Liver (tissue), 9 donors: ENCODE measurements around the gene UIMC1. TPM values are rescaled to one million over a fixed set of nuclear protein-coding genes. Genes with fewer than 3 reads are reported as not detected.
A peak's percentile ranks its signal among the peaks of the same experiment; 100 is the strongest.
"Not testable (repeated sequence)": the region's sequence is repeated elsewhere in the genome, so short reads cannot be mapped to it uniquely, and the experiment has no call there.

Experiments
- DNase-seq: peaks from one replicate; pipeline ENCODE4 v3.0.0-alpha.2; 2017; ENCODE audit warnings: low spot score
- H3K27ac ChIP-seq, 2 donors: one replicate each; pipeline ENCODE4 v1.7.0; 2013; ENCODE audit warnings: inconsistent platforms in 2 of 2, low read length in 2 of 2, control low read depth in 1 of 2, low read depth in 1 of 2, mild to moderate bottlenecking in 1 of 2
- H3K27me3 ChIP-seq, 4 donors: one replicate each; pipeline versions ENCODE4 v1.6.1 to v1.7.0; 2013; ENCODE audit warnings: low read length in 3 of 4, inconsistent platforms in 1 of 4, mild to moderate bottlenecking in 1 of 4, moderate library complexity in 1 of 4; ENCODE audit not compliant: control insufficient read depth in 4 of 4, insufficient read depth in 4 of 4
- H3K36me3 ChIP-seq, 4 donors: one replicate each; pipeline versions ENCODE4 v1.6.1 to v1.7.0; 2013; ENCODE audit warnings: low read length in 3 of 4, mild to moderate bottlenecking in 3 of 4, low read depth in 1 of 4, moderate library complexity in 1 of 4; ENCODE audit not compliant: control insufficient read depth in 4 of 4, insufficient read depth in 3 of 4
- H3K4me1 ChIP-seq, 4 donors: one replicate each; pipeline versions ENCODE4 v1.6.1 to v1.7.0; 2013; ENCODE audit warnings: low read length in 3 of 4, mild to moderate bottlenecking in 3 of 4, moderate library complexity in 1 of 4; ENCODE audit not compliant: control insufficient read depth in 4 of 4, insufficient read depth in 4 of 4
- H3K4me3 ChIP-seq, 3 donors: one replicate each; pipeline versions ENCODE4 v1.6.1 to v1.7.0; 2013; ENCODE audit warnings: low read length in 3 of 3, control low read depth in 1 of 3, low read depth in 1 of 3, mild to moderate bottlenecking in 1 of 3
- H3K9ac ChIP-seq, 2 donors: one replicate each; pipeline ENCODE4 v1.7.0; 2013; ENCODE audit warnings: low read length in 2 of 2, mild to moderate bottlenecking in 2 of 2, moderate library complexity in 2 of 2, control low read depth in 1 of 2, low read depth in 1 of 2
- H3K9me3 ChIP-seq, 4 donors: one replicate each; pipeline versions ENCODE4 v1.6.1 to v1.7.0; 2013; ENCODE audit warnings: low read length in 3 of 4; ENCODE audit not compliant: control insufficient read depth in 4 of 4
- ATF3 ChIP-seq: IDR thresholded peaks from 2 replicates; pipeline ENCODE4 v1.6.1; 2016; ENCODE audit warnings: antibody characterized with exemption
- CTCF ChIP-seq: fragments of 150-350 bp; IDR thresholded peaks from 2 replicates; pipeline ENCODE4 v1.5.1; 2017; ENCODE audit warnings: improper control_type of control experiment, low read depth, low read length; ENCODE audit not compliant: missing input control
- EGR1 ChIP-seq, 2 donors: IDR thresholded peaks; 2 replicates each; pipeline ENCODE4 v1.6.1; 2016 to 2018; ENCODE audit warnings: antibody characterized with exemption in 2 of 2, low read depth in 2 of 2
- FOXA1 ChIP-seq: IDR thresholded peaks from 2 replicates; pipeline ENCODE4 v1.6.1; 2016; ENCODE audit warnings: antibody characterized with exemption
- HNF4A ChIP-seq, 2 donors: conservative IDR thresholded peaks; 2 replicates each; pipeline ENCODE4 v1.6.1; 2016; ENCODE audit warnings: antibody characterized with exemption in 2 of 2, mild to moderate bottlenecking in 2 of 2
- JUND ChIP-seq, 2 donors: IDR thresholded peaks; 2 replicates each; pipeline ENCODE4 v1.6.1; 2016; ENCODE audit warnings: antibody characterized with exemption in 2 of 2
- MAX ChIP-seq: IDR thresholded peaks from 2 replicates; pipeline ENCODE4 v1.6.1; 2016; ENCODE audit warnings: antibody characterized with exemption
- REST ChIP-seq: IDR thresholded peaks from 2 replicates; pipeline ENCODE4 v1.6.1; 2016; ENCODE audit warnings: antibody characterized with exemption, mild to moderate bottlenecking
- RXRA ChIP-seq, 2 donors: IDR thresholded peaks; 2 replicates each; pipeline ENCODE4 v1.6.1; 2017 to 2018; ENCODE audit warnings: antibody characterized with exemption in 2 of 2, mild to moderate bottlenecking in 1 of 2
- SP1 ChIP-seq: IDR thresholded peaks from 2 replicates; pipeline ENCODE4 v1.6.1; 2018; ENCODE audit warnings: antibody characterized with exemption, mild to moderate bottlenecking
- TAF1 ChIP-seq: conservative IDR thresholded peaks from 2 replicates; pipeline ENCODE4 v1.6.1; 2016; ENCODE audit warnings: antibody characterized with exemption, mild to moderate bottlenecking
- YY1 ChIP-seq: IDR thresholded peaks from 2 replicates; pipeline ENCODE4 v1.6.1; 2016; ENCODE audit warnings: antibody characterized with exemption, mild to moderate bottlenecking
- ZBTB33 ChIP-seq: IDR thresholded peaks from 2 replicates; pipeline ENCODE4 v1.6.1; 2016; ENCODE audit warnings: antibody characterized with exemption
- WGBS: extraction: QIAGEN DNeasy Blood & Tissue Kit; methylation state at CpG from one replicate; pipeline ENCODE4 v1.1.7; 2013; 5-methylcytosine and 5-hydroxymethylcytosine counted together
- polyA plus RNA-seq, 2 donors: library from polyadenylated mRNA; stranded (reverse) in 1 of 2; unstranded in 1 of 2; fragments of 200-250 nt in 1 of 2; fragments of >200 nt in 1 of 2; fragmentation: Nextera tagmentation in 1 of 2; extraction: Ambion mirVana in 1 of 2; gene quantifications; one replicate each; pipeline versions ENCODE4 v1.2.1 to v1.2.3, GENCODE V29; 2013 to 2015
- total RNA-seq, 2 donors: library from RNA; depleted of rRNA; stranded (reverse); fragments of >200 nt; gene quantifications; one replicate each; pipeline ENCODE4 v1.2.3, GENCODE V29; 2014
- donor health status: healthy.
- donor health status: healthy.
- donor health status: healthy.
- donor health status: healthy.
- donor health status: healthy.

UIMC1 gene
- total and polyA plus RNA-seq, 4 donors: 5.9 to 26.0 (median 11.7) TPM

- TF ChIP-seq EGR1 (IDR thresholded peaks at IDR 0.05; ENCODE audit: low read depth in 2 of 2): peak; percentile 32 to 80
- no peak for TF ChIP-seq ZBTB33
- no peak for TF ChIP-seq TAF1
- no peak for TF ChIP-seq RXRA (IDR thresholded peaks at IDR 0.05)
- no peak for TF ChIP-seq MAX
- no peak for TF ChIP-seq FOXA1
- TF ChIP-seq CTCF: peak; percentile 35
- TF ChIP-seq JUND (IDR thresholded peaks at IDR 0.05): no peak
- no peak for TF ChIP-seq HNF4A (conservative IDR thresholded peaks at IDR 0.05)
- TF ChIP-seq ATF3: no peak
- H3K9me3 ChIP-seq: no peaks in the 10 kb centered on the region
- peaks cover 3 to 16% (median 12%) of the 10 kb centered on the region in 4 donors for H3K4me1 ChIP-seq
- peak overlapping the region; percentile 73 to 81 for H3K9ac ChIP-seq
- H3K27ac ChIP-seq: peak overlapping the region; percentile 92
- WGBS: under 1% methylated on average over 51 of the region's 51 CpGs
- H3K4me3 ChIP-seq: peak overlapping the region; percentile 79 to 93 (median 90)
- peak; percentile 74 for DNase-seq
- no peaks in the 10 kb centered on the region for H3K27me3 ChIP-seq
- H3K36me3 ChIP-seq: peaks cover 0 to 3% (median 0%) of the 10 kb centered on the region in 4 donors
Measured at GRCh38 chr5:177005619-177006264, 837 bp downstream of the UIMC1 start.

- DNase-seq: no peak
- peak overlapping the region in 1 of 3 donors; percentile 93 for H3K4me3 ChIP-seq
- peaks cover 3 to 16% (median 12%) of the 10 kb centered on the region in 4 donors for H3K4me1 ChIP-seq
- peaks cover 0 to 2% (median 0%) of the 10 kb centered on the region in 4 donors for H3K36me3 ChIP-seq
- TF ChIP-seq SP1 (no peak), HNF4A (conservative IDR thresholded peaks at IDR 0.05) (peak; percentile 10 to 16)
- H3K9me3 ChIP-seq: no peaks in the 10 kb centered on the region
- no peaks in the 10 kb centered on the region for H3K27me3 ChIP-seq
- H3K27ac ChIP-seq: no peak overlapping the region
- H3K9ac ChIP-seq: no peak overlapping the region
- 86% methylated on average over 10 of the region's 10 CpGs for WGBS
Measured at GRCh38 chr5:177004961-177005360, 1.6 kb downstream of the UIMC1 start.

GRCh38 chr5:177003649-177004048 lies 2.9 kb downstream of the UIMC1 start:
- no peak for DNase-seq
- H3K9ac ChIP-seq: no peak overlapping the region
- 84% methylated on average over 5 of the region's 5 CpGs for WGBS
- no peak for TF ChIP-seq YY1
- no peak for TF ChIP-seq JUND (IDR thresholded peaks at IDR 0.05)
- TF ChIP-seq REST: no peak
- no peaks in the 10 kb centered on the region for H3K9me3 ChIP-seq
- H3K27ac ChIP-seq: no peak overlapping the region
- no peak overlapping the region for H3K4me3 ChIP-seq
- peaks cover 0 to 2% (median 0%) of the 10 kb centered on the region in 4 donors for H3K36me3 ChIP-seq
- peaks cover 3 to 18% (median 12%) of the 10 kb centered on the region in 4 donors for H3K4me1 ChIP-seq
- H3K27me3 ChIP-seq: no peaks in the 10 kb centered on the region

GRCh38 chr5:176999526-176999925 lies 7.1 kb downstream of the UIMC1 start:
- DNase-seq, H3K4me1 ChIP-seq, H3K9ac ChIP-seq, H3K27ac ChIP-seq, H3K36me3 ChIP-seq, H3K9me3 ChIP-seq, H3K27me3 ChIP-seq, H3K4me3 ChIP-seq: not testable (repeated sequence)
